Activated CD4-positive, alpha-beta T cell treated with anti-CD3 and anti-CD28 coated beads for 36 hours (primary cell): ENCODE results near the gene CCDC51. TPM values are rescaled to one million over a fixed set of nuclear protein-coding genes. Genes with fewer than 3 reads are reported as not detected.

ENCODE experiments used
- ATAC-seq: fragments of 200-7000 bp; cut with Tn5 transposase; one replicate; pipeline ENCODE4 v1.10.0; 2021; ENCODE audit warnings: mild to moderate bottlenecking, moderate library complexity
- CTCF ChIA-PET: fragments of 350-600 bp; sonication (Branson Sonifier 250); formaldehyde crosslinking; loops from one replicate; lab custom pipeline; 2021; ENCODE audit warnings: antibody characterized with exemption; lab: Charles Lee
- POLR2A ChIA-PET: fragments of 350-600 bp; sonication (Branson Sonifier 250); formaldehyde crosslinking; loops from one replicate; lab custom pipeline; 2021; ENCODE audit warnings: antibody characterized with exemption, inconsistent platforms; lab: Charles Lee
- DNase-seq: peaks from one replicate; pipeline ENCODE4 v3.0.0-alpha.2; 2020
- H3K27ac Mint-ChIP-seq: one replicate; pipeline ENCODE4 v1.8.0; 2021; ENCODE audit warnings: mixed read lengths
- H3K27me3 Mint-ChIP-seq: one replicate; pipeline ENCODE4 v1.8.0; 2021; ENCODE audit warnings: mixed read lengths
- H3K36me3 Mint-ChIP-seq: one replicate; pipeline ENCODE4 v1.8.0; 2021; ENCODE audit warnings: low read depth, mixed read lengths
- H3K4me1 Mint-ChIP-seq: one replicate; pipeline ENCODE4 v1.8.0; 2021; ENCODE audit warnings: mixed read lengths
- H3K4me3 Mint-ChIP-seq: one replicate; pipeline ENCODE4 v1.8.0; 2021; ENCODE audit warnings: mild to moderate bottlenecking, moderate library complexity, mixed read lengths
- H3K9me3 Mint-ChIP-seq: one replicate; pipeline ENCODE4 v1.8.0; 2021; ENCODE audit warnings: low read depth, mixed read lengths
- intact Hi-C, 2 experiments: fragments of 100-400 bp; cut with DNase I in 1 of 2; cut with micrococcal nuclease in 1 of 2; formaldehyde crosslinking; loops; one replicate each; pipeline versions ENCODE4 v1.14.2 to v1.15.1; 2022 to 2024; cut with DNase I, micrococcal nuclease
- total RNA-seq, 2 experiments: library from RNA; stranded (reverse); gene quantifications; one replicate each; pipeline ENCODE4 v1.2.3, GENCODE V29; 2021

Gene CCDC51
- total RNA-seq, 2 experiments from 2014 or later, result 17.5 to 25.0 TPM

GRCh38 chr3:48398701-48399386 lies 41.1 kb downstream of the CCDC51 start:
- POLR2A ChIA-PET, result no interaction called here
- DNase-seq, result no peak
- Mint-ChIP-seq H3K4me3 (no peak overlapping the region), H3K27me3 (peaks cover 3% of the 10 kb centered on the region), H3K36me3 (no peaks in the 10 kb centered on the region), H3K9me3 (no peaks in the 10 kb centered on the region), H3K27ac (no peak overlapping the region), H3K4me1 (peaks cover 3% of the 10 kb centered on the region)
- intact Hi-C loops, result no loop called here
- CTCF ChIA-PET, result interaction anchor here (0.6 to 4.5 kb wide), 4 partner anchors 37 to 625 kb away, joined by 3 to 165 read pairs (median 3); partner anchors contain the start of gene PFKFB4
- ATAC-seq, result no peak

GRCh38 chr3:48397767-48398681 lies 41.9 kb downstream of the CCDC51 start:
- CTCF ChIA-PET, result interaction anchor here (0.6 to 4.5 kb wide), 2 partner anchors 38 to 602 kb away, joined by 3 to 165 read pairs; no protein-coding TSS in a partner anchor
- POLR2A ChIA-PET, result no interaction called here
- Mint-ChIP-seq H3K27me3 (peaks cover 3% of the 10 kb centered on the region), H3K9me3 (no peaks in the 10 kb centered on the region), H3K4me3 (no peak overlapping the region), H3K4me1 (peaks cover 3% of the 10 kb centered on the region), H3K27ac (no peak overlapping the region), H3K36me3 (no peaks in the 10 kb centered on the region)
- ATAC-seq (no peak), DNase-seq (no peak)
- intact Hi-C loops, result no loop called here

GRCh38 chr3:48395714-48396113 lies 44.2 kb downstream of the CCDC51 start:
- Mint-ChIP-seq H3K9me3 (no peaks in the 10 kb centered on the region), H3K27ac (no peak overlapping the region), H3K4me1 (peaks cover 3% of the 10 kb centered on the region), H3K4me3 (no peak overlapping the region), H3K27me3 (peaks cover 7% of the 10 kb centered on the region), H3K36me3 (no peaks in the 10 kb centered on the region)
- ATAC-seq (no peak), DNase-seq (no peak)
- ChIA-PET CTCF (interaction anchor here (1.8 kb wide), 1 partner anchor 41 kb away, joined by 11 read pairs; no protein-coding TSS in a partner anchor), POLR2A (no interaction called here)
- intact Hi-C loops, result no loop called here

GRCh38 chr3:48394391-48394790 lies 45.5 kb downstream of the CCDC51 start:
- ATAC-seq, result peak; percentile 87
- Mint-ChIP-seq H3K4me3 (no peak overlapping the region), H3K27me3 (peaks cover 9% of the 10 kb centered on the region), H3K9me3 (no peaks in the 10 kb centered on the region), H3K27ac (no peak overlapping the region), H3K4me1 (peaks cover 3% of the 10 kb centered on the region), H3K36me3 (no peaks in the 10 kb centered on the region)
- DNase-seq, result no peak
- ChIA-PET CTCF (interaction anchor here (0.6 to 0.7 kb wide), 2 partner anchors 29 to 513 kb away, joined by 3 to 5 read pairs; no protein-coding TSS in a partner anchor), POLR2A (interaction anchor here (0.6 kb wide), 1 partner anchor 15 kb away, joined by 4 read pairs; no protein-coding TSS in a partner anchor)
- intact Hi-C loops, result no loop called here

- no peaks in the 10 kb centered on the region for H3K9me3 Mint-ChIP-seq
- no peaks in the 10 kb centered on the region for H3K36me3 Mint-ChIP-seq
- H3K27ac Mint-ChIP-seq, result no peak overlapping the region
- H3K4me1 Mint-ChIP-seq, result no peaks in the 10 kb centered on the region
- intact Hi-C loops, result no loop called here
- H3K4me3 Mint-ChIP-seq, result no peak overlapping the region
- CTCF ChIA-PET, result interaction anchor here (1.6 kb wide), 1 partner anchor 47 kb away, joined by 4 read pairs; no protein-coding TSS in a partner anchor
- no peak for DNase-seq
- H3K27me3 Mint-ChIP-seq, result peaks cover 12% of the 10 kb centered on the region
- no peak for ATAC-seq
- POLR2A ChIA-PET, result no interaction called here
These were observed 51.0 kb downstream of the CCDC51 start for GRCh38 chr3:48388966-48389365.

- ChIA-PET POLR2A (no interaction called here), CTCF (interaction anchor here (1.9 to 2.2 kb wide), 2 partner anchors 13 to 49 kb away, joined by 6 to 10 read pairs; no protein-coding TSS in a partner anchor)
- Mint-ChIP-seq H3K27me3 (peaks cover 12% of the 10 kb centered on the region), H3K27ac (no peak overlapping the region), H3K4me1 (no peaks in the 10 kb centered on the region), H3K9me3 (no peaks in the 10 kb centered on the region), H3K36me3 (no peaks in the 10 kb centered on the region), H3K4me3 (no peak overlapping the region)
- no peak for ATAC-seq
- DNase-seq, result no peak
- intact Hi-C loops, result no loop called here
These were observed 52.3 kb downstream of the CCDC51 start for GRCh38 chr3:48387634-48388033.

Other genes starting within 250 kb of the CCDC51 start
- gene CAMP, start 216.6 kb downstream of the CCDC51 start, total RNA-seq, result not detected
- gene ZNF589, start 199.0 kb downstream of the CCDC51 start, total RNA-seq, result 10 to 100 TPM; 28.6 to 29.6 TPM
- gene NME6, start 138.8 kb downstream of the CCDC51 start, total RNA-seq, result 10 to 100 TPM; 26.1 to 28.9 TPM
- gene SPINK8, start 106.5 kb downstream of the CCDC51 start, total RNA-seq, result not detected
- gene FBXW12, start 67.9 kb downstream of the CCDC51 start, total RNA-seq, result under 1 TPM; 0.11 to 0.16 TPM
- gene PLXNB1, start 10.0 kb downstream of the CCDC51 start, total RNA-seq, result 1 to 10 TPM; 3.7 to 5.1 TPM
- gene TMA7, start 138 bp upstream of the CCDC51 start, total RNA-seq, result 100 to 1,000 TPM; 260 to 324 TPM
- 10 to 100 TPM; 16.8 to 21.0 TPM for gene ATRIP, start 6.6 kb upstream of the CCDC51 start, total RNA-seq
- gene SHISA5, start 64.1 kb upstream of the CCDC51 start, total RNA-seq, result 10 to 100 TPM; 52.9 to 68.8 TPM
- 10 to 100 TPM; 58.4 to 63.7 TPM for gene PFKFB4, start 116.7 kb upstream of the CCDC51 start, total RNA-seq
- gene UCN2, start 123.7 kb upstream of the CCDC51 start, total RNA-seq, result not detected
- under 1 TPM; 0.65 to 0.85 TPM for gene COL7A1, start 155.2 kb upstream of the CCDC51 start, total RNA-seq
- 100 to 1,000 TPM; 205 to 231 TPM for gene UQCRC1, start 169.5 kb upstream of the CCDC51 start, total RNA-seq
- under 1 TPM in 1 of 2 experiments, not detected in 1; 0.30 TPM for gene TMEM89, start 181.7 kb upstream of the CCDC51 start, total RNA-seq
- gene SLC26A6, start 195.3 kb upstream of the CCDC51 start, total RNA-seq, result 10 to 100 TPM; 35.0 to 38.5 TPM
- gene CELSR3, start 222.8 kb upstream of the CCDC51 start, total RNA-seq, result 1 to 10 TPM; 7.9 to 8.1 TPM
- 10 to 100 TPM; 61.0 to 67.3 TPM for gene NCKIPSD, start 245.8 kb upstream of the CCDC51 start, total RNA-seq